K562 (cell line): ENCODE measurements around the gene ASPRV1. TPM values are rescaled to one million over a fixed set of nuclear protein-coding genes. Genes with fewer than 3 reads are reported as not detected.

Experiments
- CC2D1A ChIP-seq: fragments of 450-650 bp; IDR thresholded peaks from 2 replicates; pipeline ENCODE4 v1.6.1; 2017; ENCODE audit warnings: mild to moderate bottlenecking
- SMC3 ChIP-seq: conservative IDR thresholded peaks from 2 replicates; pipeline ENCODE4 v1.6.1; 2011; ENCODE audit warnings: low read depth, low read length, improper control_type of control experiment; ENCODE audit not compliant: insufficient read depth
- THAP12 ChIP-seq: fragments of 250-450 bp; sonication (Bioruptor Pico); IDR thresholded peaks from 2 replicates; pipeline ENCODE4 v1.9.0; 2021; ENCODE audit warnings: mild to moderate bottlenecking, inconsistent platforms
- polyA plus RNA-seq, 8 experiments: library from polyadenylated mRNA; depleted of rRNA in 4 of 8; stranded (reverse) in 5 of 8; unstranded in 3 of 8; fragments of >200 nt; fragmentation: Nextera tagmentation in 2 of 8; fragmentation: Illumina TruSeq in 1 of 8; extraction: Ambion mirVana in 2 of 8; extraction: Trizol in 1 of 8; gene quantifications; 2 replicates each; pipeline versions ENCODE4 v1.2.1 to v1.2.3, GENCODE V29; 2011 to 2014; ENCODE audit warnings: inconsistent platforms in 1 of 8, missing spikeins in 1 of 8
- total RNA-seq, 7 experiments: library from RNA; depleted of rRNA in 6 of 7; stranded (reverse); fragments of >200 nt in 6 of 7; fragmentation: Illumina TruSeq in 2 of 7; extraction: Trizol in 2 of 7; gene quantifications; 2 replicates each; pipeline versions ENCODE4 v1.2.1 to v1.2.3, GENCODE V29; 2011 to 2021; ENCODE audit warnings: low replicate concordance in 1 of 7

The ASPRV1 gene
- total and polyA plus RNA-seq, 9 of the 15 experiments (the other 6 are each of a cell fraction or from before 2014, with no cell fraction given): 0.17 to 0.72 (median 0.47) TPM; not detected in 1

- no peak for TF ChIP-seq THAP12 (CRISPR knock-in tag)
- peak; percentile 46; the same call in 1 of the 2 replicates for TF ChIP-seq CC2D1A
- TF ChIP-seq SMC3: 0 out of 2 replicates have a peak, but pooled peaks have one; percentile 26
Observed at GRCh38 chr2:69911985-69912563, 49.4 kb downstream of the ASPRV1 start (continued).

Other genes with a start within 250 kb of the ASPRV1 start
- 7.5 and 10.9 TPM in 2 replicates for gene ANXA4, start 219.5 kb downstream of the ASPRV1 start, total RNA-seq (2014; rRNA removed)
- 3.0 and 3.7 TPM in 2 replicates for gene ANXA4, start 219.5 kb downstream of the ASPRV1 start, total RNA-seq (2014; rRNA removed; fragmentation: Illumina TruSeq; extraction: Trizol)
- gene ANXA4, start 219.5 kb downstream of the ASPRV1 start, total RNA-seq (2015; rRNA removed; fragmentation: Illumina TruSeq; extraction: Trizol): 2.9 and 3.4 TPM in 2 replicates
- gene ANXA4, start 219.5 kb downstream of the ASPRV1 start, total RNA-seq (2021): 11.8 and 12.7 TPM in 2 replicates
- 9.5 and 11.7 TPM in 2 replicates for gene ANXA4, start 219.5 kb downstream of the ASPRV1 start, polyA plus RNA-seq (2011; rRNA removed)
- gene ANXA4, start 219.5 kb downstream of the ASPRV1 start, polyA plus RNA-seq (2014; fragmentation: Illumina TruSeq; extraction: Trizol): 13.6 and 16.1 TPM in 2 replicates
- 10 to 100 TPM; 11.6 to 13.2 TPM for gene ANXA4, start 219.5 kb downstream of the ASPRV1 start, polyA plus RNA-seq (2014; fragmentation: Nextera tagmentation; extraction: Ambion mirVana)
- gene ANXA4, start 219.5 kb downstream of the ASPRV1 start, polyA plus RNA-seq (2014; rRNA removed): 10.2 and 10.9 TPM in 2 replicates
- 15.2 and 20.9 TPM in 2 replicates for gene GMCL1, start 132.0 kb downstream of the ASPRV1 start, total RNA-seq (2014; rRNA removed)
- 20.0 and 21.8 TPM in 2 replicates for gene GMCL1, start 132.0 kb downstream of the ASPRV1 start, total RNA-seq (2014; rRNA removed; fragmentation: Illumina TruSeq; extraction: Trizol)
- 13.4 and 15.0 TPM in 2 replicates for gene GMCL1, start 132.0 kb downstream of the ASPRV1 start, total RNA-seq (2015; rRNA removed; fragmentation: Illumina TruSeq; extraction: Trizol)
- 18.6 and 18.7 TPM in 2 replicates for gene GMCL1, start 132.0 kb downstream of the ASPRV1 start, total RNA-seq (2021)
- gene GMCL1, start 132.0 kb downstream of the ASPRV1 start, polyA plus RNA-seq (2011; rRNA removed): 19.3 and 27.3 TPM in 2 replicates
- 21.3 and 26.2 TPM in 2 replicates for gene GMCL1, start 132.0 kb downstream of the ASPRV1 start, polyA plus RNA-seq (2014; fragmentation: Illumina TruSeq; extraction: Trizol)
- 1 to 10 TPM; 7.0 to 8.1 TPM for gene GMCL1, start 132.0 kb downstream of the ASPRV1 start, polyA plus RNA-seq (2014; fragmentation: Nextera tagmentation; extraction: Ambion mirVana)
- gene GMCL1, start 132.0 kb downstream of the ASPRV1 start, polyA plus RNA-seq (2014; rRNA removed): 15.4 and 18.1 TPM in 2 replicates
- 56.9 and 74.2 TPM in 2 replicates for gene SNRNP27, start 67.7 kb downstream of the ASPRV1 start, total RNA-seq (2014; rRNA removed)
- gene SNRNP27, start 67.7 kb downstream of the ASPRV1 start, total RNA-seq (2014; rRNA removed; fragmentation: Illumina TruSeq; extraction: Trizol): 58.7 and 59.8 TPM in 2 replicates
- 65.4 and 70.8 TPM in 2 replicates for gene SNRNP27, start 67.7 kb downstream of the ASPRV1 start, total RNA-seq (2015; rRNA removed; fragmentation: Illumina TruSeq; extraction: Trizol)
- 61.0 and 61.5 TPM in 2 replicates for gene SNRNP27, start 67.7 kb downstream of the ASPRV1 start, total RNA-seq (2021)
- gene SNRNP27, start 67.7 kb downstream of the ASPRV1 start, polyA plus RNA-seq (2011; rRNA removed): 38.3 and 65.7 TPM in 2 replicates
- gene SNRNP27, start 67.7 kb downstream of the ASPRV1 start, polyA plus RNA-seq (2014; fragmentation: Illumina TruSeq; extraction: Trizol): 88.9 and 93.4 TPM in 2 replicates
- gene SNRNP27, start 67.7 kb downstream of the ASPRV1 start, polyA plus RNA-seq (2014; fragmentation: Nextera tagmentation; extraction: Ambion mirVana): 10 to 100 TPM; 29.2 to 33.7 TPM
- gene SNRNP27, start 67.7 kb downstream of the ASPRV1 start, polyA plus RNA-seq (2014; rRNA removed): 72.7 and 102 TPM in 2 replicates
- 7.6 and 7.9 TPM in 2 replicates for gene MXD1, start 46.5 kb downstream of the ASPRV1 start, total RNA-seq (2014; rRNA removed)
- 8.3 and 9.1 TPM in 2 replicates for gene MXD1, start 46.5 kb downstream of the ASPRV1 start, total RNA-seq (2014; rRNA removed; fragmentation: Illumina TruSeq; extraction: Trizol)
- gene MXD1, start 46.5 kb downstream of the ASPRV1 start, total RNA-seq (2015; rRNA removed; fragmentation: Illumina TruSeq; extraction: Trizol): 6.7 and 7.1 TPM in 2 replicates
- 13.4 and 19.8 TPM in 2 replicates for gene MXD1, start 46.5 kb downstream of the ASPRV1 start, total RNA-seq (2021)
- 26.7 and 35.9 TPM in 2 replicates for gene MXD1, start 46.5 kb downstream of the ASPRV1 start, polyA plus RNA-seq (2011; rRNA removed)
- 11.5 and 13.0 TPM in 2 replicates for gene MXD1, start 46.5 kb downstream of the ASPRV1 start, polyA plus RNA-seq (2014; fragmentation: Illumina TruSeq; extraction: Trizol)
- gene MXD1, start 46.5 kb downstream of the ASPRV1 start, polyA plus RNA-seq (2014; fragmentation: Nextera tagmentation; extraction: Ambion mirVana): 10 to 100 TPM in 1 of 2 experiments, 1 to 10 TPM in 1; 9.0 to 11.0 TPM
- 13.2 and 15.6 TPM in 2 replicates for gene MXD1, start 46.5 kb downstream of the ASPRV1 start, polyA plus RNA-seq (2014; rRNA removed)
- 78.1 and 99.4 TPM in 2 replicates for gene PCBP1, start 125.8 kb upstream of the ASPRV1 start, total RNA-seq (2014; rRNA removed)
- gene PCBP1, start 125.8 kb upstream of the ASPRV1 start, total RNA-seq (2014; rRNA removed; fragmentation: Illumina TruSeq; extraction: Trizol): 58.9 and 61.9 TPM in 2 replicates
- gene PCBP1, start 125.8 kb upstream of the ASPRV1 start, total RNA-seq (2015; rRNA removed; fragmentation: Illumina TruSeq; extraction: Trizol): 72.5 and 76.0 TPM in 2 replicates
- 407 and 420 TPM in 2 replicates for gene PCBP1, start 125.8 kb upstream of the ASPRV1 start, total RNA-seq (2021)
- 122 and 123 TPM in 2 replicates for gene PCBP1, start 125.8 kb upstream of the ASPRV1 start, polyA plus RNA-seq (2011; rRNA removed)
- 347 and 391 TPM in 2 replicates for gene PCBP1, start 125.8 kb upstream of the ASPRV1 start, polyA plus RNA-seq (2014; fragmentation: Illumina TruSeq; extraction: Trizol)
- 10 to 100 TPM; 19.2 to 23.9 TPM for gene PCBP1, start 125.8 kb upstream of the ASPRV1 start, polyA plus RNA-seq (2014; fragmentation: Nextera tagmentation; extraction: Ambion mirVana)
- gene PCBP1, start 125.8 kb upstream of the ASPRV1 start, polyA plus RNA-seq (2014; rRNA removed): 212 and 227 TPM in 2 replicates
- 9.4 and 10.9 TPM in 2 replicates for gene C2orf42, start 229.4 kb upstream of the ASPRV1 start, total RNA-seq (2014; rRNA removed)
- gene C2orf42, start 229.4 kb upstream of the ASPRV1 start, total RNA-seq (2014; rRNA removed; fragmentation: Illumina TruSeq; extraction: Trizol): 7.1 and 7.7 TPM in 2 replicates
- 6.7 and 7.5 TPM in 2 replicates for gene C2orf42, start 229.4 kb upstream of the ASPRV1 start, total RNA-seq (2015; rRNA removed; fragmentation: Illumina TruSeq; extraction: Trizol)
- 7.3 and 9.6 TPM in 2 replicates for gene C2orf42, start 229.4 kb upstream of the ASPRV1 start, total RNA-seq (2021)
- 5.9 and 7.7 TPM in 2 replicates for gene C2orf42, start 229.4 kb upstream of the ASPRV1 start, polyA plus RNA-seq (2011; rRNA removed)
- gene C2orf42, start 229.4 kb upstream of the ASPRV1 start, polyA plus RNA-seq (2014; fragmentation: Illumina TruSeq; extraction: Trizol): 5.8 and 7.1 TPM in 2 replicates
- 1 to 10 TPM; 4.6 to 4.9 TPM for gene C2orf42, start 229.4 kb upstream of the ASPRV1 start, polyA plus RNA-seq (2014; fragmentation: Nextera tagmentation; extraction: Ambion mirVana)
- 5.6 and 8.4 TPM in 2 replicates for gene C2orf42, start 229.4 kb upstream of the ASPRV1 start, polyA plus RNA-seq (2014; rRNA removed)